ES-I3 (cell line): ENCODE measurements around the gene RIMS1.

Experiments
- H3K36me3 ChIP-seq: 2 replicates; pipeline ENCODE4 v1.6.1; 2013; ENCODE audit warnings: mild to moderate bottlenecking, low read length, control low read depth, moderate library complexity; ENCODE audit not compliant: insufficient read depth
- H3K4me1 ChIP-seq: 2 replicates; pipeline ENCODE4 v1.6.1; 2013; ENCODE audit warnings: mild to moderate bottlenecking, control low read depth, low read length; ENCODE audit not compliant: insufficient read depth
- H3K9ac ChIP-seq: 2 replicates; pipeline ENCODE4 v1.6.1; 2013; ENCODE audit warnings: low read depth, mild to moderate bottlenecking, low read length, moderate library complexity
- H3K9me3 ChIP-seq: 2 replicates; pipeline ENCODE4 v1.6.1; 2013; ENCODE audit warnings: mild to moderate bottlenecking, low read length, moderate library complexity; ENCODE audit not compliant: control insufficient read depth, insufficient read depth

RIMS1 gene

GRCh38 chr6:72212686-72213085 is 326.3 kb downstream of the RIMS1 start:
- Histone ChIP-seq H3K4me1 (no peaks in the 10 kb centered on the region; the same call in 1 of the 2 replicates), H3K9ac (no peak overlapping the region), H3K9me3 (no peaks in the 10 kb centered on the region), H3K36me3 (no peaks in the 10 kb centered on the region)

- no peaks in the 10 kb centered on the region for H3K36me3 ChIP-seq
- no peaks in the 10 kb centered on the region for H3K9me3 ChIP-seq
- H3K4me1 ChIP-seq: no peaks in the 10 kb centered on the region; the same call in 1 of the 2 replicates
- H3K9ac ChIP-seq: no peak overlapping the region
These were observed 327.3 kb downstream of the RIMS1 start for GRCh38 chr6:72213654-72214053.

GRCh38 chr6:72216222-72217068 is 330.1 kb downstream of the RIMS1 start:
- H3K9ac ChIP-seq: no peak overlapping the region
- no peaks in the 10 kb centered on the region for H3K9me3 ChIP-seq
- H3K36me3 ChIP-seq: no peaks in the 10 kb centered on the region
- no peaks in the 10 kb centered on the region for H3K4me1 ChIP-seq

- Histone ChIP-seq H3K9me3 (no peaks in the 10 kb centered on the region), H3K9ac (no peak overlapping the region), H3K36me3 (no peaks in the 10 kb centered on the region), H3K4me1 (no peaks in the 10 kb centered on the region)
These were observed 331.3 kb downstream of the RIMS1 start for GRCh38 chr6:72217626-72218025.

GRCh38 chr6:72218125-72218524 is 331.8 kb downstream of the RIMS1 start:
- Histone ChIP-seq H3K4me1 (no peaks in the 10 kb centered on the region), H3K36me3 (no peaks in the 10 kb centered on the region), H3K9ac (no peak overlapping the region), H3K9me3 (no peaks in the 10 kb centered on the region)

GRCh38 chr6:72219536-72219935 is 333.2 kb downstream of the RIMS1 start:
- H3K4me1 ChIP-seq: no peaks in the 10 kb centered on the region
- H3K9me3 ChIP-seq: no peaks in the 10 kb centered on the region
- H3K36me3 ChIP-seq: no peaks in the 10 kb centered on the region
- H3K9ac ChIP-seq: no peak overlapping the region

- H3K4me1 ChIP-seq: 0 out of 2 replicates have a peak, but pooled peaks cover 5% of the 10 kb centered on the region
- H3K36me3 ChIP-seq: no peaks in the 10 kb centered on the region
- no peak overlapping the region for H3K9ac ChIP-seq
- H3K9me3 ChIP-seq: no peaks in the 10 kb centered on the region
These were observed 351.7 kb downstream of the RIMS1 start for GRCh38 chr6:72238021-72238420.

- Histone ChIP-seq H3K9ac (no peak overlapping the region), H3K4me1 (peaks cover 6% of the 10 kb centered on the region; the same call in 1 of the 2 replicates), H3K9me3 (no peaks in the 10 kb centered on the region), H3K36me3 (no peaks in the 10 kb centered on the region)
These were observed 352.6 kb downstream of the RIMS1 start for GRCh38 chr6:72238900-72239299.

GRCh38 chr6:72245565-72245964 is 359.2 kb downstream of the RIMS1 start:
- H3K9ac ChIP-seq: no peak overlapping the region
- H3K4me1 ChIP-seq: peaks cover 31% of the 10 kb centered on the region; the same call in 1 of the 2 replicates
- H3K9me3 ChIP-seq: no peaks in the 10 kb centered on the region
- H3K36me3 ChIP-seq: no peaks in the 10 kb centered on the region

- no peak overlapping the region for H3K9ac ChIP-seq
- H3K9me3 ChIP-seq: no peaks in the 10 kb centered on the region
- H3K36me3 ChIP-seq: no peaks in the 10 kb centered on the region
- H3K4me1 ChIP-seq: peaks cover 30% of the 10 kb centered on the region; the same call in 1 of the 2 replicates
These were observed 360.6 kb downstream of the RIMS1 start for GRCh38 chr6:72246926-72247325.

GRCh38 chr6:72248621-72249020 is 362.3 kb downstream of the RIMS1 start:
- H3K36me3 ChIP-seq: no peaks in the 10 kb centered on the region
- no peaks in the 10 kb centered on the region for H3K9me3 ChIP-seq
- no peak overlapping the region for H3K9ac ChIP-seq
- peaks cover 26% of the 10 kb centered on the region; the same call in 1 of the 2 replicates for H3K4me1 ChIP-seq

GRCh38 chr6:72250664-72251063 is 364.3 kb downstream of the RIMS1 start:
- H3K9me3 ChIP-seq: no peaks in the 10 kb centered on the region
- no peaks in the 10 kb centered on the region for H3K36me3 ChIP-seq
- no peak overlapping the region for H3K9ac ChIP-seq
- H3K4me1 ChIP-seq: peaks cover 9% of the 10 kb centered on the region; the same call in 1 of the 2 replicates

GRCh38 chr6:72260489-72260888 is 374.1 kb downstream of the RIMS1 start:
- no peak overlapping the region for H3K9ac ChIP-seq
- H3K4me1 ChIP-seq: no peaks in the 10 kb centered on the region
- no peaks in the 10 kb centered on the region for H3K36me3 ChIP-seq
- H3K9me3 ChIP-seq: no peaks in the 10 kb centered on the region

- Histone ChIP-seq H3K36me3 (no peaks in the 10 kb centered on the region), H3K9me3 (no peaks in the 10 kb centered on the region), H3K4me1 (no peaks in the 10 kb centered on the region), H3K9ac (no peak overlapping the region)
These were observed 375.2 kb downstream of the RIMS1 start for GRCh38 chr6:72261554-72261953.

- H3K9ac ChIP-seq: no peak overlapping the region
These were observed 375.9 kb downstream of the RIMS1 start for GRCh38 chr6:72262254-72262653.

More at GRCh38 chr6:72262254-72262653, 375.9 kb downstream of the RIMS1 start:
- Histone ChIP-seq H3K36me3 (no peaks in the 10 kb centered on the region), H3K9me3 (no peaks in the 10 kb centered on the region), H3K4me1 (no peaks in the 10 kb centered on the region)
